ENCODE results near the gene ZNF57.
A peak's percentile ranks its signal among the peaks of the same experiment; 100 is the strongest.
"Not testable (repeated sequence)": the region's sequence is repeated elsewhere in the genome, so short reads cannot be mapped to it uniquely, and the experiment has no call there.

Gene ZNF57

GRCh38 chr19:2952953-2953481, 52.3 kb downstream of the ZNF57 start:
- no peak for DNase-seq (ENCODE audit: low read depth in 3 of 3)

DNA sequence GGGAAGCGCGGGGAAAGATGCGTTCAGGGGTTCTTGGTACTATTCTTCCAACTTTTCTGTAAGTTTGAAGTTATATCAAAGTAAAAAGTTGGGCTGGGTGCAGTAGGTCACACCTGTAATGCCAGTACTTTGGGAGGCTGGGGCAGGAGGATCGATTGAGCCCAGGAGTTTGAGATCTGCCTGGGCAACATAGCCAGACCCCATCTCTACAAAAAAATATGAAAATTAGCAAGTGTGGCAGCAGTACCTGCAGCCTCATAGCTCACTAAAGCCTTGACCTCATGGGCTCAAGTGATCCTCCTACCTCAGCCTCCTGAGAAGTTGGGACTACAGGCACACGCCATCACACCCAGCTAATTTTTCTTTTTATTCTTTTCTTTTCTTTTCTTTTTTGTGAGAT, 56.4 kb downstream of the ZNF57 start:
- DNase-seq (ENCODE audit: low read depth in 3 of 3): no peak

GRCh38 chr19:2960120-2960519, 59.4 kb downstream of the ZNF57 start:
- DNase-seq (ENCODE audit: low read depth in 3 of 3): no peak

DNA sequence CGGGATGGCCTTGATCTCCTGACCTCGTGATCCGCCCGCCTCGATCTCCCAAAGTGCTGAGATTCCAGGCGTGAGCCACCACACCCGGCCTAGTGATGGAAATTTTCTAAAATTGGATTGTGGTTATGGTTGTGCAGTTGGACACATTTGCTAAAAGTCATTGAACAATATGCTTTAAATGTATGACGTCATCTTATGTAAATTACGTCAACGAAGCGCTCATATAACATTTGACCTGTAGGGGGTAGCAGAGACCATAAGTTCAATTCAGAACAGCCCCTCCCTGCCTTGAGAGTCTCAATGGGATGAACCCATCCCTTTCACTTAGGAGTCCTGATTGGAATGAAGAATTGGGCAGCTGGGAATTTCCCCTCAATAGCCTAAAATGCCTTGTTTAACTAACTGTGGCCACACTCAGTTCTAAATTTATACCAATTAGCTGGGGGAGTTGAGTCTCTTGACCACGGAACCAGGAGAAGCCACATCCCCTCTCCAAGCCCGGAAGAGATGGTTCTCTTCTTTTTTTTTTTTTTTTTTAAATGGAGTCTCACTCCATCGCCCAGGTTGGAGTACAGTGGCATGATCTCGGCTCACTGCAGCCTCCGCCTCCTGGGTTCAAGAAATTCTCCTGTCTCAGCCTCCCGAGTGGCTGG, 61.4 kb downstream of the ZNF57 start:
- peak in 1 of 3 experiments; percentile 38 for DNase-seq (ENCODE audit: low read depth in 3 of 3)

DNA sequence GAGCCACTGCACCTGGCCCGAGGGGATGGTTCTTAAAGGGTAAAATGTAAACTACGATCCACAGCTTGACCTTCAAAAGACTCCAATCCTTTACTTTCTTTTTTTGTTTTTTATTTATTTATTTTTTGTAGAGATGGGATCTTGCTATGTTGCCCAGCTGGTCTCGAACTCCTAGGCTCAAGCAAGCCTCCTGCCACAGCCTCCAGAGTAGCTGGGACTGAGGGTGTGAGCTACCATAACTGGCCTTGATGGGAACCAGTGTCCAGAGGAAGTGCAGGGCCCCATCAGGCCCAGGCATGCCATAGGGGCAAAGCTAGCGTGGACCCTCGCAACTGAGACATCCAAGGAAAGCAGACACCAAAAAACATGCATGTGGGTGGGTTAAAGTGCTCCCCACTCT, 62.4 kb downstream of the ZNF57 start:
- no peak for DNase-seq (ENCODE audit: low read depth in 3 of 3)

GRCh38 chr19:2963631-2964030, 62.9 kb downstream of the ZNF57 start:
- not testable (repeated sequence) for DNase-seq (ENCODE audit: low read depth in 3 of 3)

DNA sequence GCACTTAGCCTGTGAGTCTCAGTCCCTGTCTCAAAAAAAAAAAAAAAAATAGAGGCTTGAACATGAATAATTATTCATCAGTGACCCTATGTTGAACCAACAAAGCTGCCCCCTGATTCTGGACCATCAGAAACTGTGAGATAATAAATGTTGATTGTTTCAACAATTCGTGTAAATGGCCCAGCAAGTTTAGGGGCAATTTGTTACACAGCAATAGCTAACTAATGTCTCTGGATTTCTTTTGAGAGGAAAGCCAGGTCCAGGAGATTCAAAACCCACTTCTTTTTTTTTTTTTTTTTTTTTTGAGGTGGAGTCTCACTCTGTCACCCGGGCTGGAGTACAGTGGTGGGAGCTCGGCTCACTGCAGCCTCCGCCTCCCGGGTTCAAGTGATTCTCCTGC, 64.1 kb downstream of the ZNF57 start:
- DNase-seq (ENCODE audit: low read depth in 3 of 3): no peak

DNA sequence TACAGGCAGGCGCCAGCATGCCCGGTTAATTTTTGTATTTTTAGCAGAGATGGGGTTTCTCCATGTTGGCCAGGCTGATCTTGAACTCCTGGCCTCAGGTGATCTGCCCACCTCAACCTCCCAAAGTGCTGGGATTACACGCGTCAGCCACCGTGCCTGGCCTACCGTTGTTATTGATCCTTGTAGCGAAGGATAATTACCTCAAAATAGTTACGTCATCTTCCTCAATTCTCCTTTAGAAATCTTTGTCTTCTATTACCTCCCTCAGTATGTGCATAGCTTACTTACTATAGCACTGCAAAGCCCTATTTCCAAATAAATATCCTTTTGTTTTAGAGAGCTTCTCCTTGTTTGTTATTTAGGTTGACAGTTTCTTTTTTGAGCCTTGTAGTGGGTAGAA, 67.2 kb downstream of the ZNF57 start:
- no peak for DNase-seq (ENCODE audit: low read depth in 3 of 3)

Data from stimulated activated CD4-positive, alpha-beta T cell treated with anti-CD3 and anti-CD28 coated beads, TNF-alpha, amount 100 ng/mL, for 24 hours (primary cell).